H1 (cell line): Measurements from ENCODE around the gene ZMAT5. TPM values are rescaled to one million over a fixed set of nuclear protein-coding genes. Genes with fewer than 3 reads are reported as not detected.

Experiments used
- CTCF ChIA-PET: fragments of 300-600 bp; sonication (Branson Sonifier 250); formaldehyde crosslinking; loops from one replicate; lab custom pipeline; 2021; ENCODE audit not compliant: partially characterized antibody; lab: Charles Lee
- POLR2A ChIA-PET: fragments of 300-600 bp; sonication (Branson Sonifier 250); formaldehyde crosslinking; loops from one replicate; lab custom pipeline; 2021; ENCODE audit warnings: inconsistent platforms; ENCODE audit not compliant: partially characterized antibody; lab: Charles Lee
- DNase-seq, 2 experiments: peaks; one replicate each; pipeline versions ENCODE4 v3.0.0 to v3.0.0-alpha.2; 2010 to 2022; ENCODE audit warnings: low spot score in 2 of 2, low read depth in 1 of 2, mixed read lengths in 1 of 2
- FAIRE-seq: peaks from 2 replicates; lab custom pipeline; 2011; peaks lifted over from hg19 to GRCh38; lab: Jason Lieb, UNC
- H2AFZ ChIP-seq: 2 replicates; pipeline ENCODE4 v1.8.1; 2012; ENCODE audit warnings: low read length, inconsistent platforms
- H2AK5ac ChIP-seq: 2 replicates; pipeline ENCODE4 v1.6.1; 2013; ENCODE audit warnings: low read depth, low read length
- H2BK120ac ChIP-seq: replicated peaks from 2 replicates; pipeline ENCODE3; 2013; ENCODE audit warnings: low read depth, low read length, inconsistent platforms
- H2BK12ac ChIP-seq: 2 replicates; pipeline ENCODE4 v1.6.1; 2013; ENCODE audit warnings: low read depth, low read length
- H2BK15ac ChIP-seq: 2 replicates; pipeline ENCODE4 v1.6.1; 2013; ENCODE audit warnings: low read length
- H2BK20ac ChIP-seq: 2 replicates; pipeline ENCODE4 v1.6.1; 2013; ENCODE audit warnings: low read length
- H2BK5ac ChIP-seq: 2 replicates; pipeline ENCODE4 v1.6.1; 2013; ENCODE audit warnings: low read depth, low read length
- H3K14ac ChIP-seq: 2 replicates; pipeline ENCODE4 v1.6.1; 2013; ENCODE audit warnings: inconsistent platforms; ENCODE audit not compliant: insufficient read length
- H3K18ac ChIP-seq: 2 replicates; pipeline ENCODE4 v1.6.1; 2013; ENCODE audit warnings: low read length; ENCODE audit errors: extremely low read depth
- H3K23ac ChIP-seq: 2 replicates; pipeline ENCODE4 v1.6.1; 2013; ENCODE audit warnings: inconsistent platforms; ENCODE audit not compliant: insufficient read length
- H3K23me2 ChIP-seq: 2 replicates; pipeline ENCODE4 v1.6.1; 2013; ENCODE audit warnings: low read depth, low read length
- H3K27ac ChIP-seq: 2 replicates; pipeline ENCODE4 v1.6.1; 2011; ENCODE audit warnings: low read depth, low read length, inconsistent platforms
- H3K27me3 ChIP-seq, 4 experiments: replicated peaks in 1 of 4; 1 replicate in 1 of 4; 2 replicates in 3 of 4; pipeline versions ENCODE4 v1.6.1 to v1.8.1; 2011 to 2013; ENCODE audit warnings: low read length in 3 of 4, mild to moderate bottlenecking in 3 of 4, inconsistent platforms in 2 of 4, mixed read lengths in 2 of 4, moderate library complexity in 1 of 4; ENCODE audit not compliant: control insufficient read depth in 3 of 4, insufficient read depth in 3 of 4; ENCODE audit errors: extremely low read depth in 1 of 4
- H3K36me3 ChIP-seq, 4 experiments: 2 replicates each; pipeline versions ENCODE4 v1.6.1 to v1.8.1; 2011 to 2013; ENCODE audit warnings: mild to moderate bottlenecking in 4 of 4, low read length in 3 of 4, moderate library complexity in 2 of 4, control low read depth in 1 of 4, inconsistent platforms in 1 of 4; ENCODE audit not compliant: insufficient read depth in 4 of 4, control insufficient read depth in 2 of 4
- H3K4ac ChIP-seq: replicated peaks from 2 replicates; pipeline ENCODE3; 2013; ENCODE audit warnings: low read length, low read depth, mixed read lengths, inconsistent platforms; ENCODE audit not compliant: insufficient read length
- H3K4me1 ChIP-seq, 4 experiments: replicated peaks in 1 of 4; 1 replicate in 1 of 4; 2 replicates in 3 of 4; pipeline versions ENCODE4 v1.6.1 to v1.8.1; 2011 to 2013; ENCODE audit warnings: low read length in 3 of 4, inconsistent platforms in 2 of 4, mixed read lengths in 1 of 4; ENCODE audit not compliant: insufficient read depth in 4 of 4, control insufficient read depth in 3 of 4
- H3K4me2 ChIP-seq, 2 experiments: 2 replicates each; pipeline versions ENCODE4 v1.6.1 to v1.8.1; 2011 to 2013; ENCODE audit warnings: low read depth in 2 of 2, low read length in 2 of 2, control low read depth in 1 of 2, inconsistent platforms in 1 of 2, mild to moderate bottlenecking in 1 of 2; ENCODE audit not compliant: insufficient read depth in 1 of 2
- H3K4me3 ChIP-seq, 4 experiments: fragments of 200-600, 300-600 bp in 1 of 4; sonication (generic), shearing (Covaris generic), sonication (Bioruptor Twin) in 1 of 4; 2 replicates each; pipeline versions ENCODE4 v1.5.1 to v1.8.1; 2011 to 2016; ENCODE audit warnings: low read length in 4 of 4, low read depth in 3 of 4, control low read depth in 2 of 4, inconsistent platforms in 2 of 4, mild to moderate bottlenecking in 2 of 4, mixed read lengths in 1 of 4, moderate library complexity in 1 of 4; ENCODE audit not compliant: insufficient read depth in 2 of 4; ENCODE audit errors: extremely low read depth in 1 of 4
- H3K56ac ChIP-seq: replicated peaks from 2 replicates; pipeline ENCODE3; 2013; ENCODE audit warnings: low read depth, mild to moderate bottlenecking, mixed read lengths, low read length, inconsistent platforms; ENCODE audit not compliant: insufficient read length
- H3K79me1 ChIP-seq: 2 replicates; pipeline ENCODE4 v1.6.1; 2013; ENCODE audit warnings: low read depth, low read length, control low read depth
- H3K79me2 ChIP-seq, 2 experiments: 2 replicates each; pipeline versions ENCODE4 v1.6.1 to v1.8.1; 2012 to 2013; ENCODE audit warnings: low read length in 2 of 2, mild to moderate bottlenecking in 2 of 2, inconsistent platforms in 1 of 2; ENCODE audit not compliant: insufficient read depth in 2 of 2, control insufficient read depth in 1 of 2
- H3K9ac ChIP-seq, 4 experiments: replicated peaks in 1 of 4; 1 replicate in 1 of 4; 2 replicates in 3 of 4; pipeline versions ENCODE4 v1.6.1 to v1.8.1; 2011 to 2013; ENCODE audit warnings: low read depth in 3 of 4, low read length in 3 of 4, control low read depth in 2 of 4, mild to moderate bottlenecking in 2 of 4, moderate library complexity in 2 of 4, inconsistent platforms in 1 of 4; ENCODE audit errors: extremely low read depth in 1 of 4
- H3K9me3 ChIP-seq, 2 experiments: 2 replicates each; pipeline versions ENCODE4 v1.6.1 to v1.8.1; 2012 to 2013; ENCODE audit warnings: mild to moderate bottlenecking in 2 of 2, moderate library complexity in 2 of 2, control low read depth in 1 of 2, inconsistent platforms in 1 of 2, low read depth in 1 of 2, low read length in 1 of 2, mixed read lengths in 1 of 2; ENCODE audit not compliant: insufficient read depth in 2 of 2
- H4K20me1 ChIP-seq, 2 experiments: replicated peaks in 1 of 2; 2 replicates each; pipeline versions ENCODE3 to v1.8.1; 2011 to 2013; ENCODE audit warnings: inconsistent platforms in 2 of 2, low read length in 2 of 2, mild to moderate bottlenecking in 1 of 2; ENCODE audit not compliant: insufficient read depth in 2 of 2, control insufficient read depth in 1 of 2
- H4K5ac ChIP-seq: 2 replicates; pipeline ENCODE4 v1.6.1; 2013; ENCODE audit warnings: low read length, low read depth, mixed read lengths, inconsistent platforms; ENCODE audit not compliant: insufficient read length
- H4K8ac ChIP-seq: 2 replicates; pipeline ENCODE4 v1.8.0; 2013; ENCODE audit warnings: mild to moderate bottlenecking, moderate library complexity, low read length, inconsistent platforms; ENCODE audit not compliant: insufficient read depth; ENCODE audit errors: extremely low read depth
- H4K91ac ChIP-seq: replicated peaks from 2 replicates; pipeline ENCODE3; 2013; ENCODE audit warnings: low read length, mixed read lengths, inconsistent platforms; ENCODE audit not compliant: insufficient read length
- ATF2 ChIP-seq: IDR thresholded peaks from 2 replicates; pipeline ENCODE4 v1.6.1; 2012; ENCODE audit warnings: low read length, inconsistent platforms
- BCL11A ChIP-seq, 2 experiments: IDR thresholded peaks; one replicate each; pipeline ENCODE4 v1.6.1; 2011; ENCODE audit warnings: low read depth in 2 of 2, low read length in 2 of 2, mild to moderate bottlenecking in 2 of 2
- GTF2F1 ChIP-seq: IDR thresholded peaks from 2 replicates; pipeline ENCODE4 v1.6.1; 2012; ENCODE audit warnings: low read depth, low read length, improper control_type of control experiment, borderline replicate concordance
- PHF8 ChIP-seq: fragments of 200-600 bp; sonication (generic); conservative IDR thresholded peaks from 2 replicates; pipeline ENCODE4 v1.7.1; 2012; ENCODE audit warnings: low read depth, mild to moderate bottlenecking, inconsistent platforms, low read length, moderate library complexity
- RFX5 ChIP-seq: IDR thresholded peaks from 2 replicates; pipeline ENCODE4 v1.6.1; 2011; ENCODE audit warnings: low read depth, low read length, improper control_type of control experiment, borderline replicate concordance
- SIN3A ChIP-seq, 2 experiments: IDR thresholded peaks in 1 of 2; conservative IDR thresholded peaks in 1 of 2; 2 replicates each; pipeline ENCODE4 v1.6.1; 2011 to 2012; ENCODE audit warnings: low read length in 2 of 2, improper control_type of control experiment in 1 of 2, low read depth in 1 of 2, mild to moderate bottlenecking in 1 of 2
- TBP ChIP-seq: IDR thresholded peaks from 2 replicates; pipeline ENCODE4 v1.6.1; 2011; ENCODE audit warnings: low read depth, low read length, improper control_type of control experiment
- USF2 ChIP-seq: IDR thresholded peaks from 2 replicates; pipeline ENCODE4 v1.6.1; 2011; ENCODE audit warnings: low read length, improper control_type of control experiment
- WGBS, 2 experiments: shearing (Covaris generic) in 1 of 2; methylation state at CpG; one replicate each; pipeline versions ENCODE4 v1.1.6 to v1.1.7; 2013 to 2015; ENCODE audit warnings: low lambda C conversion rate in 2 of 2, mixed read lengths in 2 of 2, inconsistent platforms in 1 of 2, low coverage in 1 of 2, missing lambda C conversion rate in 1 of 2; ENCODE audit not compliant: insufficient replicate concordance in 2 of 2, insufficient coverage in 1 of 2, insufficient read length in 1 of 2; ENCODE audit errors: extremely low coverage in 1 of 2, missing lambda C conversion rate in 1 of 2; 5-methylcytosine and 5-hydroxymethylcytosine counted together
- polyA plus RNA-seq, 7 experiments: library from polyadenylated mRNA; depleted of rRNA in 3 of 7; stranded (reverse) in 5 of 7; unstranded in 2 of 7; fragments of >200 nt in 5 of 7; fragments of 200-250 nt in 2 of 7; gene quantifications; 1 replicate in 5 of 7; 2 replicates in 1 of 7; 4 replicates in 1 of 7; pipeline versions ENCODE4 v1.2.1 to v1.2.3, GENCODE V29; 2011 to 2013; ENCODE audit warnings: missing spikeins in 2 of 7, mixed read lengths in 2 of 7
- total RNA-seq: library from RNA; stranded (reverse); fragmentation: NEBNext Ultra II Directional; extraction: Animal tissue kit (Norgen Biotek cat#: 25700); gene quantifications from 2 replicates; pipeline ENCODE4 v1.2.1, GENCODE V29; 2021

Gene ZMAT5
- total and polyA plus RNA-seq, 2 of the 8 experiments (the other 6 are each of a cell fraction or from before 2014, with no cell fraction given): 14.0 to 38.3 TPM

GRCh38 chr22:29710193-29710592 is 56.6 kb downstream of the ZMAT5 start:
- H3K36me3 ChIP-seq: no peaks in the 10 kb centered on the region
- H2BK5ac ChIP-seq: no peak overlapping the region; the same call in 1 of the 2 replicates
- no peak overlapping the region for H4K91ac ChIP-seq
- no peak overlapping the region for H2AFZ ChIP-seq
- H3K56ac ChIP-seq: no peak overlapping the region
- no peaks in the 10 kb centered on the region for H3K79me2 ChIP-seq
- H3K4ac ChIP-seq: no peak overlapping the region
- H4K8ac ChIP-seq: no peak overlapping the region
- CTCF ChIA-PET: interaction anchor here (0.7 to 4.5 kb wide), 5 partner anchors 7 to 21 kb away, joined by 3 to 25 read pairs (median 4); partner anchors contain the start of gene CABP7
- POLR2A ChIA-PET: no interaction called here
- H3K79me1 ChIP-seq: no peaks in the 10 kb centered on the region
- peaks cover 0 to 14% (median 7%) of the 10 kb centered on the region in 4 experiments; a peak in 6 of 7 replicates for H3K4me1 ChIP-seq
- no peak for DNase-seq
- H3K9me3 ChIP-seq: no peaks in the 10 kb centered on the region
- H2BK120ac ChIP-seq: no peak overlapping the region
- H2BK20ac ChIP-seq: no peak overlapping the region
- peak overlapping the region; percentile 27; the same call in 1 of the 2 replicates for H2BK12ac ChIP-seq
- no peak overlapping the region for H3K14ac ChIP-seq
- no peak for FAIRE-seq
- no peak overlapping the region for H3K23ac ChIP-seq
- H3K27me3 ChIP-seq: peaks cover 0 to 2% (median 0%) of the 10 kb centered on the region in 4 experiments; a peak in 2 of 7 replicates
- no peaks in the 10 kb centered on the region for H3K23me2 ChIP-seq
- H3K4me2 ChIP-seq: no peak overlapping the region
- H4K5ac ChIP-seq: no peak overlapping the region
- H3K18ac ChIP-seq: no peak overlapping the region
- WGBS, 2 experiments: 96% methylated on average over 15 of the region's 15 CpGs; no CpG with 5 or more reads in 1 of the 2 experiments
- TF ChIP-seq PHF8 (no peak), TBP (no peak), BCL11A (IDR thresholded peaks at IDR 0.05; ENCODE audit: low read depth in 2 of 2, low read length in 2 of 2) (no peak), SIN3A (conservative IDR thresholded peaks at IDR 0.05 in 1 of 2, IDR thresholded peaks at IDR 0.05 in 1 of 2; ENCODE audit: low read depth in 1 of 2, low read length in 2 of 2) (no peak), USF2 (no peak), ATF2 (no peak), GTF2F1 (no peak), RFX5 (no peak)
- H4K20me1 ChIP-seq: peaks cover 0 to 2% of the 10 kb centered on the region in 2 experiments
- no peak overlapping the region for H2AK5ac ChIP-seq
- H3K9ac ChIP-seq: no peak overlapping the region
- 0 out of 2 replicates have a peak overlapping the region, but pooled peaks have one; percentile 72 for H2BK15ac ChIP-seq
- no peak overlapping the region for H3K27ac ChIP-seq
- H3K4me3 ChIP-seq: no peak overlapping the region
